ENCODE data around the gene ZNF200.

The ZNF200 gene

GRCh38 chr16:3264137-3265036, 29.4 kb upstream of the ZNF200 start:
- TF ChIP-seq ZNF274 (IDR thresholded peaks at IDR 0.05; ENCODE audit: low read depth, low read length), result no peak
- peak overlapping the region; percentile 75 for H3K4me3 ChIP-seq (ENCODE audit: low read length)

GRCh38 chr16:3262517-3262916, 27.6 kb upstream of the ZNF200 start:
- no peak overlapping the region for H3K4me3 ChIP-seq (ENCODE audit: low read length)
- TF ChIP-seq ZNF274 (IDR thresholded peaks at IDR 0.05; ENCODE audit: low read depth, low read length), result no peak

- TF ChIP-seq ZNF274 (IDR thresholded peaks at IDR 0.05; ENCODE audit: low read depth, low read length), result no peak
Measured at GRCh38 chr16:3259836-3260235, 24.9 kb upstream of the ZNF200 start.

GRCh38 chr16:3256866-3257465, 22.0 kb upstream of the ZNF200 start:
- no peak overlapping the region for H3K4me3 ChIP-seq (ENCODE audit: low read length)
- TF ChIP-seq ZNF274 (IDR thresholded peaks at IDR 0.05; ENCODE audit: low read depth, low read length), result no peak

More at GRCh38 chr16:3259836-3260235, 24.9 kb upstream of the ZNF200 start:
- H3K4me3 ChIP-seq (ENCODE audit: low read length), result no peak overlapping the region

GRCh38 chr16:3256146-3256865, 21.3 kb upstream of the ZNF200 start, which contains the start of gene MEFV:
Gene MEFV (minus strand): TSS chr16:3256633. CDS start chr16:3256587, 46 bp downstream.
- TF ChIP-seq ZNF274 (IDR thresholded peaks at IDR 0.05; ENCODE audit: low read depth, low read length), result no peak
- H3K4me3 ChIP-seq (ENCODE audit: low read length), result no peak within 1 kb of the TSS

GRCh38 chr16:3254309-3254708, 19.4 kb upstream of the ZNF200 start:
- TF ChIP-seq ZNF274 (IDR thresholded peaks at IDR 0.05; ENCODE audit: low read depth, low read length), result no peak
- H3K4me3 ChIP-seq (ENCODE audit: low read length), result no peak overlapping the region

- H3K4me3 ChIP-seq (ENCODE audit: low read length), result no peak overlapping the region
- TF ChIP-seq ZNF274 (IDR thresholded peaks at IDR 0.05; ENCODE audit: low read depth, low read length), result no peak
Measured at GRCh38 chr16:3252967-3253366, 18.0 kb upstream of the ZNF200 start.

GRCh38 chr16:3249451-3249850, 14.5 kb upstream of the ZNF200 start:
- H3K4me3 ChIP-seq (ENCODE audit: low read length), result no peak overlapping the region
- no peak for TF ChIP-seq ZNF274 (IDR thresholded peaks at IDR 0.05; ENCODE audit: low read depth, low read length)

- H3K4me3 ChIP-seq (ENCODE audit: low read length), result no peak overlapping the region
- no peak for TF ChIP-seq ZNF274 (IDR thresholded peaks at IDR 0.05; ENCODE audit: low read depth, low read length)
Measured at GRCh38 chr16:3249020-3249419, 14.1 kb upstream of the ZNF200 start.

- no peak for TF ChIP-seq ZNF274 (IDR thresholded peaks at IDR 0.05; ENCODE audit: low read depth, low read length)
- H3K4me3 ChIP-seq (ENCODE audit: low read length), result no peak overlapping the region
Measured at GRCh38 chr16:3248596-3248995, 13.6 kb upstream of the ZNF200 start.

- no peak overlapping the region for H3K4me3 ChIP-seq (ENCODE audit: low read length)
- no peak for TF ChIP-seq ZNF274 (IDR thresholded peaks at IDR 0.05; ENCODE audit: low read depth, low read length)
Measured at GRCh38 chr16:3246876-3247275, 11.9 kb upstream of the ZNF200 start.

- TF ChIP-seq ZNF274 (IDR thresholded peaks at IDR 0.05; ENCODE audit: low read depth, low read length), result no peak
- no peak overlapping the region for H3K4me3 ChIP-seq (ENCODE audit: low read length)
Measured at GRCh38 chr16:3246002-3246401, 11.0 kb upstream of the ZNF200 start.

GRCh38 chr16:3243882-3244281, 8.9 kb upstream of the ZNF200 start:
- H3K4me3 ChIP-seq (ENCODE audit: low read length), result no peak overlapping the region
- no peak for TF ChIP-seq ZNF274 (IDR thresholded peaks at IDR 0.05; ENCODE audit: low read depth, low read length)

GRCh38 chr16:3242709-3243108, 7.8 kb upstream of the ZNF200 start:
- TF ChIP-seq ZNF274 (IDR thresholded peaks at IDR 0.05; ENCODE audit: low read depth, low read length), result no peak
- H3K4me3 ChIP-seq (ENCODE audit: low read length), result no peak overlapping the region
